HepG2 (cell line): ENCODE data around the gene ANK3. TPM values are rescaled to one million over a fixed set of nuclear protein-coding genes. Genes with fewer than 3 reads are reported as not detected.

Experiments used
- ADNP ChIP-seq: sonication (generic); formaldehyde crosslinking; IDR thresholded peaks from 2 replicates; pipeline ENCODE4 v1.4.0; 2020; ENCODE audit warnings: missing genetic modification reagents
- CHCHD3 ChIP-seq: sonication (generic); formaldehyde crosslinking; IDR thresholded peaks from 2 replicates; pipeline ENCODE4 v1.8.0; 2022; ENCODE audit warnings: mild to moderate bottlenecking, missing genetic modification reagents, moderate library complexity
- DDIT3 ChIP-seq: sonication (generic); formaldehyde crosslinking; IDR thresholded peaks from 2 replicates; pipeline ENCODE4 v1.4.0; 2020; ENCODE audit warnings: mild to moderate bottlenecking, missing genetic modification reagents
- GABPA ChIP-seq, 2 experiments: IDR thresholded peaks; 2 replicates each; pipeline ENCODE4 v1.6.1; 2011 to 2016; ENCODE audit warnings: low read depth in 2 of 2, low read length in 1 of 2, missing biosample characterization in 1 of 2, missing genetic modification characterization in 1 of 2
- GABPB1 ChIP-seq: IDR thresholded peaks from 2 replicates; pipeline ENCODE4 v1.6.1; 2016; ENCODE audit warnings: mild to moderate bottlenecking, missing genetic modification reagents, moderate library complexity, missing compliant biosample characterization
- HBP1 ChIP-seq: IDR thresholded peaks from 2 replicates; pipeline ENCODE4 v1.6.1; 2016; ENCODE audit warnings: low read depth, control low read depth
- HDAC2 ChIP-seq: sonication (generic); formaldehyde crosslinking; IDR thresholded peaks from 2 replicates; pipeline ENCODE4 v1.4.0; 2020; ENCODE audit warnings: missing genetic modification reagents
- MAZ ChIP-seq, 2 experiments: sonication (generic) in 1 of 2; formaldehyde crosslinking in 1 of 2; IDR thresholded peaks; 2 replicates each; pipeline versions ENCODE4 v1.5.0 to v1.6.1; 2012 to 2020; ENCODE audit warnings: low read depth in 2 of 2, mild to moderate bottlenecking in 2 of 2, borderline replicate concordance in 1 of 2, improper control_type of control experiment in 1 of 2, low read length in 1 of 2, missing genetic modification reagents in 1 of 2, moderate library complexity in 1 of 2
- ZNF333 ChIP-seq: sonication (generic); formaldehyde crosslinking; IDR thresholded peaks from 2 replicates; pipeline ENCODE4 v1.4.0; 2020; ENCODE audit warnings: mild to moderate bottlenecking, missing genetic modification reagents, borderline replicate concordance
- ZNF564 ChIP-seq: sonication (generic); formaldehyde crosslinking; IDR thresholded peaks from 2 replicates; pipeline ENCODE4 v1.8.1; 2023; ENCODE audit warnings: mild to moderate bottlenecking, missing genetic modification reagents
- ZNF710 ChIP-seq: sonication (generic); formaldehyde crosslinking; IDR thresholded peaks from 2 replicates; pipeline ENCODE4 v1.5.0; 2020; ENCODE audit warnings: mild to moderate bottlenecking, missing genetic modification reagents, borderline replicate concordance
- polyA plus RNA-seq, 8 experiments: library from polyadenylated mRNA; depleted of rRNA in 3 of 8; stranded (reverse) in 7 of 8; unstranded in 1 of 8; fragments of >200 nt; fragmentation: Illumina TruSeq in 4 of 8; extraction: Trizol in 4 of 8; gene quantifications; 2 replicates each; pipeline versions ENCODE4 v1.2.1 to v1.2.3, GENCODE V29; 2011 to 2016; ENCODE audit warnings: low read depth in 4 of 8, missing spikeins in 1 of 8, mixed read lengths in 1 of 8; ENCODE audit not compliant: insufficient read depth in 1 of 8
- total RNA-seq, 5 experiments: library from RNA; depleted of rRNA; stranded (reverse); fragments of >200 nt; fragmentation: Illumina TruSeq; extraction: Trizol; gene quantifications; 2 replicates each; pipeline ENCODE4 v1.2.3, GENCODE V29; 2016; ENCODE audit warnings: low read depth in 1 of 5
- TF ChIP-seq, protein P1 (sequence below): sonication (generic); formaldehyde crosslinking; IDR thresholded peaks from 2 replicates; pipeline ENCODE4 v1.8.1; 2023; ENCODE audit warnings: missing genetic modification reagents, mild to moderate bottlenecking, borderline replicate concordance
- TF ChIP-seq, protein P2 (sequence below): sonication (generic); formaldehyde crosslinking; IDR thresholded peaks from 2 replicates; pipeline ENCODE4 v1.4.0; 2020; ENCODE audit warnings: mild to moderate bottlenecking, missing genetic modification reagents

Gene ANK3
- total and polyA plus RNA-seq, 2 of the 13 experiments (the other 11 are each of a cell fraction or from before 2014, with no cell fraction given), result not detected

DNA sequence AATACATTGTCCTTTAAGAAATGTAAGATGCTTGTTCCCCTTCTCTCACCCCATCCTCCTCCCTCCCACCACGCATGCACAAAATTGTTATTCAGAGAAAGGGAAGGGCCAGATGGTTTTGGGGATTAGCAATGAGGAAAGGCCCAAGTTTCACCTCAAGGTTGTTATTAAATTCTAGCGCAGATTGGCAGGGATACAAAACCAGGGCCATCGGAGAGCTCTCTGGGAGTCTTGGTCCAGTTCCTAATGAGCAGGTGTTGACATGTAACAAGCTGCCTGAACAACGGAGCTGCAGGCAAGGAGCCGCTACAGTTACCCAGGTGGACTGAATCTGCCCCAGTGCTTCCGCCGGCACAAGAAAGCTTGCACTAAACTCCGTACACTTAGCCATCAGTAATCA, 9.7 kb upstream of the ANK3 start (continued):
- TF ChIP-seq HBP1 (no peak), HDAC2 (CRISPR knock-in tag) (no peak), MAZ (IDR thresholded peaks at IDR 0.05; ENCODE audit: borderline replicate concordance, low read depth, low read length) (no peak), MAZ (CRISPR knock-in tag; IDR thresholded peaks at IDR 0.05; ENCODE audit: low read depth) (no peak), ZNF564 (CRISPR knock-in tag) (no peak), GABPA (IDR thresholded peaks at IDR 0.05; ENCODE audit: low read depth, low read length) (no peak), GABPA (CRISPR knock-in tag; IDR thresholded peaks at IDR 0.05; ENCODE audit: low read depth) (no peak), CHCHD3 (CRISPR knock-in tag) (no peak), DDIT3 (no peak), ADNP (CRISPR knock-in tag) (no peak), ZNF710 (no peak), ZNF333 (CRISPR knock-in tag) (no peak), GABPB1 (CRISPR knock-in tag) (no peak)
- TF ChIP-seq, protein P1, sequence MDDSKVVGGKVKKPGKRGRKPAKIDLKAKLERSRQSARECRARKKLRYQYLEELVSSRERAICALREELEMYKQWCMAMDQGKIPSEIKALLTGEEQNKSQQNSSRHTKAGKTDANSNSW (CRISPR knock-in tag), result no peak
- TF ChIP-seq, protein P2, sequence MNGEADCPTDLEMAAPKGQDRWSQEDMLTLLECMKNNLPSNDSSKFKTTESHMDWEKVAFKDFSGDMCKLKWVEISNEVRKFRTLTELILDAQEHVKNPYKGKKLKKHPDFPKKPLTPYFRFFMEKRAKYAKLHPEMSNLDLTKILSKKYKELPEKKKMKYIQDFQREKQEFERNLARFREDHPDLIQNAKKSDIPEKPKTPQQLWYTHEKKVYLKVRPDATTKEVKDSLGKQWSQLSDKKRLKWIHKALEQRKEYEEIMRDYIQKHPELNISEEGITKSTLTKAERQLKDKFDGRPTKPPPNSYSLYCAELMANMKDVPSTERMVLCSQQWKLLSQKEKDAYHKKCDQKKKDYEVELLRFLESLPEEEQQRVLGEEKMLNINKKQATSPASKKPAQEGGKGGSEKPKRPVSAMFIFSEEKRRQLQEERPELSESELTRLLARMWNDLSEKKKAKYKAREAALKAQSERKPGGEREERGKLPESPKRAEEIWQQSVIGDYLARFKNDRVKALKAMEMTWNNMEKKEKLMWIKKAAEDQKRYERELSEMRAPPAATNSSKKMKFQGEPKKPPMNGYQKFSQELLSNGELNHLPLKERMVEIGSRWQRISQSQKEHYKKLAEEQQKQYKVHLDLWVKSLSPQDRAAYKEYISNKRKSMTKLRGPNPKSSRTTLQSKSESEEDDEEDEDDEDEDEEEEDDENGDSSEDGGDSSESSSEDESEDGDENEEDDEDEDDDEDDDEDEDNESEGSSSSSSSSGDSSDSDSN (CRISPR knock-in tag), result no peak
